HFF-Myc (cell line): Measurements from ENCODE around the gene CYTH3.

ENCODE experiments used
- DNase-seq: peaks from one replicate; pipeline ENCODE4 v3.0.0-alpha.2; 2011; ENCODE audit warnings: low read depth; ENCODE audit errors: extremely low read depth
- H3K4me3 ChIP-seq: replicated peaks from 2 replicates; pipeline ENCODE4 v1.5.1; 2011; ENCODE audit warnings: low read depth, mild to moderate bottlenecking, control low read depth, low read length
- TF ChIP-seq, protein P1 (sequence below): IDR thresholded peaks from 2 replicates; pipeline ENCODE4 v1.5.1; 2012; ENCODE audit warnings: mild to moderate bottlenecking, low read depth, low read length, control low read depth; ENCODE audit errors: missing control alignments

CYTH3 gene

DNA sequence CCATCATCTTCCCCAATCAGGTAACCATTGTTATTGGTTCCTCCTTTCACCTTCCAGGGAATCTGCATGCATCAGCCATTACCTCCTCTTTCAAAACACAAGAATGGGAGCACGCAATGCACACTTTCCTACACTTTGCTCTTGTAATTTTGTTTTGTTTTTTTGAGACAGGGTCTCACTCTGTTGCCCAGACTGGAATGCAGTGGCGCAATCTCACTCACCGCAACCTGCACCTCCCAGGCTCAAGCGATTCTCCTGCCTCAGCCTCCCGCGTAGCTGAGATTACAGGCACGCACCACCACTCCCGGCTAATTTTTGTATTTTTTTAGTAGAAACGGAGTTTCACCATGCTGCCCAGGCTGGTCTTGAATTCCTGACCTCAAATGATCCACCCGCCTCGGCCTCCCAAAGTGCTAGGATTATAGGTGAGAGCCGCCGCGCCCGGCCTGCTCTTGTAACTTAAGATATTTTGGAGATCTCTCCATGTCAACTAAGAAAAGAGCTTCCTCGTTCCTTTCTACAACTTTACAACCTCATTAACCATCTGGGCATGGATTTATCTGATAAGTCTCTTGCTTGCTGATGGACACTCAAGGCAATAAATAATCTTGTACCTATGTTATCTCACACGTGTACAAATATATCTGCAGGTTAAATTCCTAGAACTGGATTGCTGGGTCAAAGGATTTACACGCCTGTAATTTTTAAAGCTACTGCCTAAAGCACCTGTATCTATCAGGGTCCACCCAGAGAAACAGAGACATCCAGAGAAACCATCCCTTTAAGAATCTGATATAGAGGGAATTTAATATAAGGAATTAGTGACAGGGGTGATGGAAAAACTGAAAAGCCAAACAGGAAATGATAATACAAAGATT lies 4.2 kb downstream of the CYTH3 start:
- no peak overlapping the region for H3K4me3 ChIP-seq
- TF ChIP-seq, protein P1, sequence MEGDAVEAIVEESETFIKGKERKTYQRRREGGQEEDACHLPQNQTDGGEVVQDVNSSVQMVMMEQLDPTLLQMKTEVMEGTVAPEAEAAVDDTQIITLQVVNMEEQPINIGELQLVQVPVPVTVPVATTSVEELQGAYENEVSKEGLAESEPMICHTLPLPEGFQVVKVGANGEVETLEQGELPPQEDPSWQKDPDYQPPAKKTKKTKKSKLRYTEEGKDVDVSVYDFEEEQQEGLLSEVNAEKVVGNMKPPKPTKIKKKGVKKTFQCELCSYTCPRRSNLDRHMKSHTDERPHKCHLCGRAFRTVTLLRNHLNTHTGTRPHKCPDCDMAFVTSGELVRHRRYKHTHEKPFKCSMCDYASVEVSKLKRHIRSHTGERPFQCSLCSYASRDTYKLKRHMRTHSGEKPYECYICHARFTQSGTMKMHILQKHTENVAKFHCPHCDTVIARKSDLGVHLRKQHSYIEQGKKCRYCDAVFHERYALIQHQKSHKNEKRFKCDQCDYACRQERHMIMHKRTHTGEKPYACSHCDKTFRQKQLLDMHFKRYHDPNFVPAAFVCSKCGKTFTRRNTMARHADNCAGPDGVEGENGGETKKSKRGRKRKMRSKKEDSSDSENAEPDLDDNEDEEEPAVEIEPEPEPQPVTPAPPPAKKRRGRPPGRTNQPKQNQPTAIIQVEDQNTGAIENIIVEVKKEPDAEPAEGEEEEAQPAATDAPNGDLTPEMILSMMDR = no peak
- DNase-seq = no peak

DNA sequence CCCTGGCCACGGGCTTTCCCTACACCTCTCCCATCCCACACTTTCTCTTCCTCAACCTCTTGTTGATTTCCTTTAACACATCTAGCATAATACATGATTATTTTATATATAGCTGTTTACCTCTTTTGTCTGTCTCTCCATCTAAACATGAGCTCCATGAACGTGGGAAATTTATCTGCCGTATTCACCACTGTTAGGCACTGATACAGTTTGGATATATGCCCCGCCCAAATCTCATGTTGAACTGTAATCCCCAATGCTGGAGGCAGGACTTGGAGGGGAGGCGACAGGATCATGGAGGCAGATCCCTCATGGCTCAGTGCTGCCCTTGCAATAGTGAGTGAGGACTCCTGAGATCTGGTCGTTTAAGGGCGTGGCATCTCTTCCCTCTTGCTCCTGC lies 5.7 kb downstream of the CYTH3 start:
- DNase-seq = no peak
- TF ChIP-seq, protein P1 = no peak
- H3K4me3 ChIP-seq = no peak overlapping the region

DNA sequence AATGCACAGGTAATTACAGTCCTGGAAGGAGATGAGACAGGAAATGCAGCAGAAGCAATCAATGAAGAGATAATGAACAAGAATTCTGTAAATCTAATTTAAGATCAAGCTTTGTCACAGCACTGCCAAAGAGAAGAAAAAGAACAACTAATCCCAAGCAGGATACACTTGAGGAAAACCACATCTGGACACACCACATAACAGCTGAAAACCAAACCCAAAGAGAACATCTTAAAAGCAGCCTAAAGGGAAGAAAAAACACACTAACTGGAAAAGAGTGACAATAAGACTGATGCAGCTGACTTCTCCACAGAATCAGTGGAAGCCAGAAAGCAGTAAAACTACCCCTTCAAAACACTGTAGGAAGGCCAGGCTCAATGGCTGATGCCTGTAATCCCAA lies 10.2 kb downstream of the CYTH3 start:
- no peak overlapping the region for H3K4me3 ChIP-seq
- no peak for DNase-seq
- TF ChIP-seq, protein P1 = no peak

DNA sequence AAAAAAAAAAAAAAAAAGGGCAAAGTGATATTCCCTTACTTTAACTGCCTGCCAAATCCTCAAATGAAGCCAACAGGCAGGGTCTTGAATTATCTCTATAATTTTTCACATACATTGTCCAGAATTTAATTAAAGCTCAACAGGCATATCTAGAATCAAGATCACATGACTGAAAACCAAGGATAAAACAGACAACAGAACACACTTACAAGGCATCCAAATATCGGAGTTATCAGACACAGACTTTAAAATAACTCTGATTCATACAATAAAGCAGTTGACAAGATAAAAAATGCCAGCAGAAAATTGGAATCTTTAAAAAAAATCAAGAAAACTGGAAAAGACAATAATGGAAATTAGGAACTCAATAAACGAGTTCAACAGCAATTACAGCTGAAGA lies 10.7 kb downstream of the CYTH3 start:
- TF ChIP-seq, protein P1 = no peak
- DNase-seq = no peak
- no peak overlapping the region for H3K4me3 ChIP-seq

DNA sequence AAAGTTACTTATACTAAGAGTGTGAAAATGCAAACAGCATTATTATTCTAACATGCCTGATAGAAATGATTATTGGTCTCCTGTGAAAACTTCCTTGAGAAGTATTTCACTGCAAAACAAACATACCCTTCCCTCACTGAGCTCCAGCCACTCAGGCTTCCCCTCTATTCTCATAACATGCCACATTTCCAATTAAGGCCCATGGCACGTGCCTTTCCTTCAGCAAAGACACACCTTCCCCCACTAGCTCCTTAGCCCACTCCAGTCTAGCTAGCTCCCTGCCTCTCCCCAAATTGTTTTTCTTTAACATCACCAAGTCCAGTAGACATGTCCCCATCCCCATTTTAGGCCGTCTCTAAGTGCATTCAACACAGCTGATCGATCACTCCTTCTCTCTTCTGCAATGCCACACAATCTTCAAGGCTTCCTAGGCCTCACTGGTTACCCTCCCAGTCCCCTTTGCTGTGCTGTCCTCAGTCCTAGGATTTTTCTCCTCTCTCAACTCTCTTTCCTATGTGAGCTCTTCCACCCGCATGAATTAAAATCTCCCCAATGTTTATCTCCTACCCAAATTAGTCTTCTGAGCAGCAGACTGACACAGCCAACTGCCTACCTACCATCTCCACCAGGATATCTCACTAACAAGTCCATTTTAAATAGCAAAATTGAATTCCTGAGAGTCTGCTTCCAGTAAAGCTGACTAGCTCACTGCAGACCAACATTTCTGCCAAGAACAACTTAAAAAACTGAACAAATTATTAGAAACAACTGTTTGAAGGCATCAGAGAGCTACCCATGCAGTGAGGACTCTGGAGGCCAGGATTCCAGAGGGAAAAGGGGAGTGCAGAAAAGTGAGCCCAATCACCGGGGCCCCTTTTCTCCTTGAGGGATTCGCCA lies 11.9 kb downstream of the CYTH3 start:
- no peak for DNase-seq
- TF ChIP-seq, protein P1 = no peak
- no peak overlapping the region for H3K4me3 ChIP-seq

DNA sequence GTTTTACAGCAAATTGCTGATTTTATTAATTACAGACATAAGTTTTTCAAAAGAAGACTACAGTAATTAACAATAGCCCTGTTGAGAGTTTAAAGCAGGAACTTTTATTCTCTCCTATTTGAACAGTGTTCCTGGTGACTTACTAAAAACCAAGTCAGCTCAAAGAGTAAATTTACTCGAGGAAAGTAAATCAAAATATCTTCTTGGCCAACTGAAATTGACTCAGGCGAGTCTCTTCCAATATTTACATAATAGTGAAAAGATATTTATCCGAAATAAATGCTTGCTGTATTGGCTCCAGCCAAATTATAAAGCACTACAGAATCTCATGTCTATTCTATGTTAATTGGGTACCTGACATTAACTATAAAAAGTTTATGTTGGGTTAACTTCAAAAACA lies 13.2 kb downstream of the CYTH3 start:
- TF ChIP-seq, protein P1 = no peak
- no peak overlapping the region for H3K4me3 ChIP-seq
- DNase-seq = no peak
